ENCODE results near the gene ST3GAL4. TPM values are rescaled to one million over a fixed set of nuclear protein-coding genes. Genes with fewer than 3 reads are reported as not detected.
"Not testable (repeated sequence)": the region's sequence is repeated elsewhere in the genome, so short reads cannot be mapped to it uniquely, and the experiment has no call there.

ST3GAL4 gene, protein sequence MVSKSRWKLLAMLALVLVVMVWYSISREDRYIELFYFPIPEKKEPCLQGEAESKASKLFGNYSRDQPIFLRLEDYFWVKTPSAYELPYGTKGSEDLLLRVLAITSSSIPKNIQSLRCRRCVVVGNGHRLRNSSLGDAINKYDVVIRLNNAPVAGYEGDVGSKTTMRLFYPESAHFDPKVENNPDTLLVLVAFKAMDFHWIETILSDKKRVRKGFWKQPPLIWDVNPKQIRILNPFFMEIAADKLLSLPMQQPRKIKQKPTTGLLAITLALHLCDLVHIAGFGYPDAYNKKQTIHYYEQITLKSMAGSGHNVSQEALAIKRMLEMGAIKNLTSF
- total RNA-seq = 37.7 TPM

DNA sequence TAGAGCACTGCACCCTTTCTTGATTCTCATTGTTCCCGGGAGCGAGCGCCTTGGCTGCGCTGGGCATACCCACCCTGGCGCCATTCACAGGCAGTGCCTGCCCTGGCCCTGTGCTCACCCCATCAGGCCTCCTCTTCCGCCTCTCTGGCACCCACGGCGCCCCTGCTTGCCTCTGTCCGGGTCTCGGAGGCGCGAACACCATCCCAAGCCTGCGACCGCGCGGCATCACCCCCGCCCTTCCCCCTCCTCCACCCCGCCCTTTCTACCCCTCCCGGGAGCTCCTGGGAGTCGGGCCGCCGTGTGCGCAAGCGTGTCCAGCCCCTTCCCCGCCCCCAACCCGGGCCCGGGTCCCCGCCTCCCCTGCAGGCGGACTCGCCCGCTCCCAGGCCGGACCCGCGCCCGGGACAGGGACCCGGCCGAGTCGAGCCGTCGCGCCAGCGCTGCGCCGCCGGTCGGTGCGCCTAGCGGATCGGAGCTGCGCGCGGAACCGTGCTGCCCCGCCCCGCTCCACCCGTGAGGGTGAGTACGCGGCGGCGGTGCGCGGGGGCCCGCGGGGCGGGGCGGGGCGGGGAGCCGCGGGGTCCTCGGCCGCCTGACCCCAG, at the start of gene ST3GAL4:
TSS of gene ST3GAL4 (plus strand) at position 363 of the 602 bp plus-strand sequence. CDS start 50,470 bp downstream, outside the sequence.
- peak; percentile 11 to 71 (median 55) for DNase-seq (ENCODE audit: low read depth in 2 of 3, low spot score in 2 of 3)

- no peak for DNase-seq (ENCODE audit: low read depth in 2 of 3, low spot score in 2 of 3)
These were observed 49.8 kb upstream of the ST3GAL4 start for GRCh38 chr11:126305699-126306098.

DNA sequence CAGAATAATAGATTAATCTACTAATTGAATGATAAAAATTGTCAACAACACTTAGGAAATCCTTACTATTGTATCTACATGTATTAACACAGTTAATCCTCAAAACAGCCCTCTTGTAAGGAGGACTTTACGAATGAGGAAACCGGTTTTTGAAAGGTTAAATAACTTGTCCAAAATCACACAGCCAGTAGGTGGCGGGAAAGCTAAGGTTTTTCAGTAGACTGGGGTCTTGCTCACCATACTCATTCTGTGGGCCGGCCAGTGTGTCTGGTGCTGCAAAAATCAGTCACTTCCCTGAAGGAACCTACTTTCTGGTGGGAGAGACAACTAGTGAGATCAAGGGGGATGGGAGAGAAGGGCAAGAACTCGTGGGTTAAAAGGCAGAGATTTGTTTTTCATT, 47.8 kb upstream of the ST3GAL4 start:
- peak in 2 of 3 donors; percentile 70 to 86 for DNase-seq (ENCODE audit: low read depth in 2 of 3, low spot score in 2 of 3)

- no peak for DNase-seq (ENCODE audit: low read depth in 2 of 3, low spot score in 2 of 3)
These were observed 47.2 kb upstream of the ST3GAL4 start for GRCh38 chr11:126308271-126308671.

DNA sequence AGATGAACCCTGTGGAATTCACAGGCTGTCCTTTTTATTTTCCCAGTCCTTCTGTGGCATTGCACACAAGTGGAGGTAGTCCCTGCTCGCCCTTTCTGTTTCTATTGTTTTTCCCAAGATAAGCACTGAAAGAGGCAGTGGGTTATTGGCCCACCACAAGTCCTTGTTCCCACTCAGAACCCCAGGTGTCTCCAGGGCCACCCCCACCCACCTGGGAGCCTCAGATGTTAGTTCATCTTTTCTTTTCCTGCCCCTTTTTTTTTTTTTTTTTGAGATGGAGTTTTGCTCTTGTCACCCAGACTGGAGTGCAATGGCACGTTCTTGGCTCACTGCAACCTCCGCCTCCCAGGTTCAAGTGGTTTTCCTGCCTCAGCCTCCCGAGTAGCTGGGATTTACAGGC, 46.7 kb upstream of the ST3GAL4 start:
- DNase-seq (ENCODE audit: low read depth in 2 of 3, low spot score in 2 of 3) = not testable (repeated sequence)

DNA sequence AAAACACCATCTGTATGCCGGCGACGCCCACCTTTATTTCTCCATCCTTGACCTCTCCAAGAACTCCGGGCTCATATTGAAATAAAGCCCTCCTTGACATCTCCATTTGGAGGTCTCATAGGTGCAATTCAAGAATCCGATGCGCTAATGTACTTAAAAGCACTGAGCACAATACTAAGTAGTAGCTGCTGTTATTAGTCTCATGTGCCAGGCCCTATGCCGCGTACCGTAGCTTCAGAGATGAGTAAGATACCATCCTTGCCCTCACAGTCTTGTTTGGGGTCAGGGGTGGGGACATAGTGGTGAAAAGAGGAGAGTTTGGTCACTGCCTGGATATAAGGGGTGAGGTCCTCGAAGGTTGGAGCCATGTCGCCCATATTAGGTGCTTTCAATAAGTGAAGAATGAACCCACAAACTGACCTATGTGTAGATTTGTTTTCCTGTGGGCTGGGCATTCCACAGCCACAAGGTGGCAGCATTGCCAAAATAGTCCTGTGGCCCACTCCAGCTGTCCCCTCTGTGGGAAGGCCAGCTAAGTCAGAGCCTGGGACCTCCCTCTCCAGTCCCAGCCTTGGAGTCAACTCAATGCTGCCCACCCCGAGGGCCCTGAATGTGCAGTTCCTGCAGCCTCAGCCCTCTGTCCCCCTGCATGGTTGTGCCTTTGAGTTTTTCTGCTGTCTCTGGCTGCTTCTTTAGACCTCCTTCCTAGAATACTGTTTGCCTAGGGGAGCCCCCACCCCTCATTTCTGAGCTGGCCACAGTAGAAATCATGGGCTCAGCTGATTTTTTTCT, 45.1 kb upstream of the ST3GAL4 start:
- DNase-seq (ENCODE audit: low read depth in 2 of 3, low spot score in 2 of 3) = peak in 2 of 3 donors; percentile 70 to 78

GRCh38 chr11:126310992-126311310, 44.5 kb upstream of the ST3GAL4 start:
- DNase-seq (ENCODE audit: low read depth in 2 of 3, low spot score in 2 of 3) = no peak

- peak in 2 of 3 donors; percentile 25 to 61 for DNase-seq (ENCODE audit: low read depth in 2 of 3, low spot score in 2 of 3)
These were observed 43.8 kb upstream of the ST3GAL4 start for GRCh38 chr11:126311401-126312291.

- DNase-seq (ENCODE audit: low read depth in 2 of 3, low spot score in 2 of 3) = no peak
These were observed 42.5 kb upstream of the ST3GAL4 start for GRCh38 chr11:126312961-126313360.

GRCh38 chr11:126313826-126314225, 41.7 kb upstream of the ST3GAL4 start:
- DNase-seq (ENCODE audit: low read depth in 2 of 3, low spot score in 2 of 3) = no peak

- DNase-seq (ENCODE audit: low read depth in 2 of 3, low spot score in 2 of 3) = no peak
These were observed 38.1 kb upstream of the ST3GAL4 start for GRCh38 chr11:126317432-126317755.

- DNase-seq (ENCODE audit: low read depth in 2 of 3, low spot score in 2 of 3) = peak in 2 of 3 donors; percentile 47 to 70
These were observed 37.5 kb upstream of the ST3GAL4 start for GRCh38 chr11:126317756-126318573.

- peak in 2 of 3 donors; percentile 68 to 84 for DNase-seq (ENCODE audit: low read depth in 2 of 3, low spot score in 2 of 3)
These were observed 36.7 kb upstream of the ST3GAL4 start for GRCh38 chr11:126318574-126319373.

DNA sequence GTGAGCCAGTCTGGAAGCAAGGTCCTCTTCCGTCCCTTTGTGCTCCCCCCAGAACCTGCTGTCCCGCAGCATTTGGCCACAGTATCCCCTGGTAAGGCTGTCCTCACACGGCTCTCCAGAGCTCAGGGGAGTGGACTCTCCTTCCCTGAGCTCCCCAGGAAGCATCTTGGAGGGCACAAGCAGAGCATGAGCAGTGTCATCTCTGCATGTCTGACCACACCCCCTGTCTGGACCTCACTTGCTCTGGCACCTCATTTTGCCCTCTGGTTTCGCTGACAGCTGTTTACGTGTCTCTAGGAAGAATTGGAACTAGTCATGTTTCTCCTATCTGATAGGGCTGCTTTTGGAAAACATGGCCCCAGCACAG, 36.1 kb upstream of the ST3GAL4 start:
- DNase-seq (ENCODE audit: low read depth in 2 of 3, low spot score in 2 of 3) = no peak

GRCh38 chr11:126322996-126323395, 32.5 kb upstream of the ST3GAL4 start:
- DNase-seq (ENCODE audit: low read depth in 2 of 3, low spot score in 2 of 3) = no peak

DNA sequence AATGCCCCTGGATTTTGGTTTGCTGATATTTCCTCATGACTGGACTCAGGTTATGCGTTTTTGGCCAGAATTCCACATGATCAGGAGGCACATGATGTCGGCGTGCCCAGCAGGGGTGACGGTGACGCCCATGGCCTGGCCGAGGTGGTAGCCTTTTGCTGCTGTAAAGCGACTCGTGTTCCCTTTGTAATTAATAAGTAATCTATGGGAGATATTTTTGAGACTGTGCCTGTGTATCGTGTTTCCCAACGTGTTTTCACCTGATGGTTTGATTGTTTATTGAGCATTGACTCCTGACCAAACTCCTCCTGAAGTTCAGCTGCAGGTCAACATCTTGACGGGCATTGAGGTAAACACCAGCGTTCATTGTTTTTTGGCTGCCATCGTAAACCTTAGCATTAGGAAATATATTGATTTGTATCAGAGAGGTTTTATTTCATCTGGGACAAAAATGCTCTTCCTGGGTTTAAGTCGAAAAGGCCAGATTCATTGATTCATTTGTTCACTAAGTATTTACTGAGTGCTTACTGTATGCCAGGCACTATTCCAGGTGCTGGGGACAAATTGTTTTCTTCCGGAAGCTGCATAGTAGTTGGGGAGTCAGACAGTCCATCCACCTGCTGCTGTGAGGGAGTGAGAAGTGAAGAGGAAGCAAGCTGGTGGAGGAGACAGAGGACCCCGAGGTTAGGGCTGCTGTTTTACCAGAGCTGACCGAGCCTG, 28.0 kb upstream of the ST3GAL4 start:
- DNase-seq (ENCODE audit: low read depth in 2 of 3, low spot score in 2 of 3) = no peak

DNA sequence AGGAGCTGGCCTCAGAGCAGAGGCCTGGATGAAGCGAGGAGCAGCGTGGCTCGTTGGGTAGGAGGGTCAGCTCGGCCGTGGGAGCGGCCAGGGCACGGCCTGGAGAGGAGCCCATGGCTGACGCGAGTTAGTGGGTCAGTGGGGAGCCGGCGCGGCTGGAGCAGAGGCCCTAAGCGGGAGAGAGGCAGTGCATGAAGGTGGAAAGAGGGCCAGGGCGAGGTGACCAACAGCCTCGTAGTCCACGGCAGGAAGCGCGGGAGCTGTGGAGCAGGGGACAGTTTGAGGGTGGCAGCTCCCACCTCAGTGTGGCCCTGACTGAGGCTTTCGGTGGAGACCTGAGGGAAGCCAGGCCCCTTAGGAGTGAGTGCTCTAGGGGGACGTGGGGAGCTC, 27.5 kb upstream of the ST3GAL4 start:
- no peak for DNase-seq (ENCODE audit: low read depth in 2 of 3, low spot score in 2 of 3)

DNA sequence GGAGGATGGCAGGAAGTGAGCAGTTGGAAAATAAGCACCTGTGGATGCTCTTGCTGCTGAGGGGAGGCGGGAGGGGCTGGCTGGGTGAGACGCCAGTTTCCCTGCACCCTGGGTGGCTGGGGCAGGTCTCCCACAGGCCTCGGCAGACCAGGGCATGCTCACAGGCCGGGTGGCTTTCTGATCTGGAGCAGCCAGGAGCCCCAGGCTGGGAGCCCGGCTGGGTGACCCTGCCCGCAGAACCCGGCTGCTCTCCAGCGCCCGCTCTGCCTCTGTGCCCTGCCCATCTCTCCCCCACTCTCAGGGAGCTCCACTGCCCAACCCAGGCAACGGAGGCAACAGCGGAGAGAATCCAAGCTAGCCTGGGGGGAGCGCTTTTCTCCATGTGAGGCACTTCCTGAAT, 27.0 kb upstream of the ST3GAL4 start:
- DNase-seq (ENCODE audit: low read depth in 2 of 3, low spot score in 2 of 3) = no peak
